Measurements from ENCODE around the gene LIF.

The LIF gene

DNA sequence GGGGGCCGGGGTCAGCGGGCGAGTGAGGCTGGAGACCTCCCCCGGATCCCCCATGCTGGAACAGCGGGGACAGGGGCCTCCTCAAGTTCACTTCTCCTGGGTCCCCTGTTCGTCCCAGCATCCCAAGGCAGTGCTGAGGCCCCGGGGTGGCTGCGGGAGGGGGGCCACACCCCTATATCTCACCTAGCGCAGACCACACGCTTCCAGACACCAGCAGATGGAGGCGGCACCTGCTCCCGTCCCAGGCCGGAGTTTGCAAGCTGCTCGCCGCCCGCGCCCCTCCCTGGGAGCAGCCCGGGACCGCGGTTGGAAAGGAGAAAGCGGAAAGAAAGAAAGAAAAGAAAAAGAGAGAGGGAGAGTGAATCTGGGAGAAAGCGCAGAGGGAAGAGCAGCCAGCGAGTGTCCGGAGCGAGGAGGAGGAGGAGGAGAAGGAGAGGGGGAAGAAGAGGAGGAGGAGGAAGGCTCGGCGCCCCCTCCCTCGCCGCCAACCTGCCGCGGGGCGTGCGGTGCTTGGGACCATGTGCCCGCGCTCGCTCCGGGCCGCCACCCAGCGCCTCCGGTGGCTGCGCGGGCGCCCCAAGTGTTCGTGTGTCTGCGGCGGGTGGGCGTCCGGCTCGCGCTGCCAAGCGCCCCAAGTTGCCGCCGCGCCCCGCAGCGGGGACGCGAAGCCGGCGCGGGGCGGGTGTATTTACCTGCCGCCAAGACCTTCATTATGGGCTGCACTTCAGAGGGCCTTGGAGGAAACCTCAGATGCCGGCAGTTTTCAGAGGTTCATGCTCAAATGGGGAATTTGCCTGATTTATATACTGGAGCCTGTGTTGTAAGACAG, at the start of gene LIF:
TSS of gene LIF (minus strand) at position 775 of the 829 bp plus-strand sequence. CDS start at position 711, 64 bp downstream.
- peak in 1 of 2 donors; percentile 24 for DNase-seq (ENCODE audit: low read depth in 2 of 2)

DNA sequence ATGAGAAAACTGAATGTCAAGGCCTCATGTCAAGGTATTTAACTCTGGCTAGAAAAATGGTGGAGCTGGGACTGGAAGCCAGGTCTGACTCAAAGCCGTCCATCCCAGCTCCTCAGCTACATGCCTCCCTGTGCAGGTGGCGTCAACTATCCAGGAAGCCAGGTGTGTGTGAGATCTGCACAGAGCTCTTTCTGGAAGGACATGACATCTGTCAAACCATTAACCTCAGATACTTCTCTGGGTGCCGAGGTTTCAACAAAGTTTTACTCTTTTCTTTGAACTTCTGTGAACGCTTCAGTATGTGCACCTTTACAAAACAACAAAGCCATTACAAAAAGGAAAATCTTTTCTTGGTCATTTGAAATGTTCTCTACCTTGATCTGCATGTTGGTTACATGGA, 49.8 kb upstream of the LIF start:
- no peak for DNase-seq (ENCODE audit: low read depth in 2 of 2)

DNA sequence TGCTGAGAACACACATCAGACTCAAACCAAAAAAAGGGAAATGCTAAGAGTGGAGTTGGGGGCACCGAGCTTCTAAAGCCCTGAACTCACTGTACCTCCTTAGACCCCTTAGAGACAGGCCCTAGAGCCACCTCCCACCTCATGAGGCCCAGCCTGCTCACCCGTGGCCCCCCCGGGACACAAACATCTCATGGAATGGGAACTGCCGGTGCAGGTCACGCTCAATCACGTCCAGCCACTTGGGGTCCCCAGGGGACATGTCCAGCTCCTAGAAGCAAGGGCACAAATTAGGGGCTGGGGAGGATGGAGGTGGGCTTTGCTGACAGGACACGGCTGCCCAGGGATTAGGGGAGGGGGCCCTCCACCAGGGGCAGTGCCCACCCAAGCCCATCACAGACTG, 49.0 kb upstream of the LIF start:
- no peak for DNase-seq (ENCODE audit: low read depth in 2 of 2)

DNA sequence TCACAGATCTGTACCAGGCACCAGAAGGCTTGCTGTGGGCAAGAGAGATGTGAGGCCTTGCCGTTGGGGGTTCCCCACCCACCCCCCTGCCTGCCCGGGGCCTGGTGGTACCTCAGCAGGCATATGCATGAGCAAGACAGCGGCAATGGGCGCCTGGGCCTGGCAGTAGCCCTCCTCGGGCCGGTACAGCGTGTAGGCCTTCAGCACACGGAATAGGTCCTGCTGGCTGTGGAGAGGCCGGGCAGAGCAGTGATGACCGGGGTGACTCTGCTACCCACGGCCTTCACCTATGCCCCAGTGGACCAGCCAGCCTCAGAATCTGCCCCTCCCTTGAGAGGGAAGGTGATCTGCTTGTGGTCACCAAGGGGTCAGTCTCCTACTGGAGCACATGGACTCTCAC, 48.3 kb upstream of the LIF start:
- no peak for DNase-seq (ENCODE audit: low read depth in 2 of 2)

DNA sequence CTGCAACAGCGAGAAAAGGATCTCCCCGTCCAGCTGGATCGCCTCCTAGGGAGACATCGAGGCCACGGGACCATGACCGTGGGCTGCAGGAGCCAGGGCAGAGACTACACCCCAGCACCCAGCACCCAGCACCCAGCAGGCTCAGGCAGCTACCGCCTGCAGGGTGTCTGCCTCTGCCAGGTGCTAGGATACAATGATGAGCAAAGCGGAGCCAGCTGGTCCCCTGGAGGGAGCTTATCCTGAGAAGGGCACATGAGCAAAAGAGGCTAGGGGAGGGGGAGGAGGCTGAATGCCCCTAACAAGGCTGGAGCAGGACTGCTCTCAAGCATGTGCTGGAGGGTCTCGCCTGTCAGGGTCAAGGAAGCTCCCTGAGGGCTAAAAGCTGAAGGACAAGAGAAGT, 47.5 kb upstream of the LIF start:
- DNase-seq (ENCODE audit: low read depth in 2 of 2) = no peak

DNA sequence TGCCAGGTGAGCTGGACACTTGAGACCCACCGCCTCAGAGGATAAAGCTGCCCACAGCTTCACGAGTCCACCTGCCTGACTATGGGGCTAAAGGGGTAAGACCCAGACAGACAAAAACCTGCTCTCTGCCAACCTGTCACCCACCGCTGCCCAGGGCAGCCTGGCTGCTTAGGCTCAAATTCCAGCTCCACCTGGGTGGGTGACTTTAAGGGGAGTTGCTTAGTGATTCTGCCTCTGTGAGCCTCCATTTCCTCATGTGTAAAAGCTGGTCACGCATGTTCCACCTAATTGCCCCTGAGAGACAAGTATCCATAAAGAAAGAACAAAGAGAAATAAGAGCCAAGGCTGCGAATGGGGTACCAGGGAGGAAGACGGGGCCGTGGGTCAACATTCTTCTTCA, 46.5 kb upstream of the LIF start:
- no peak for DNase-seq (ENCODE audit: low read depth in 2 of 2)

DNA sequence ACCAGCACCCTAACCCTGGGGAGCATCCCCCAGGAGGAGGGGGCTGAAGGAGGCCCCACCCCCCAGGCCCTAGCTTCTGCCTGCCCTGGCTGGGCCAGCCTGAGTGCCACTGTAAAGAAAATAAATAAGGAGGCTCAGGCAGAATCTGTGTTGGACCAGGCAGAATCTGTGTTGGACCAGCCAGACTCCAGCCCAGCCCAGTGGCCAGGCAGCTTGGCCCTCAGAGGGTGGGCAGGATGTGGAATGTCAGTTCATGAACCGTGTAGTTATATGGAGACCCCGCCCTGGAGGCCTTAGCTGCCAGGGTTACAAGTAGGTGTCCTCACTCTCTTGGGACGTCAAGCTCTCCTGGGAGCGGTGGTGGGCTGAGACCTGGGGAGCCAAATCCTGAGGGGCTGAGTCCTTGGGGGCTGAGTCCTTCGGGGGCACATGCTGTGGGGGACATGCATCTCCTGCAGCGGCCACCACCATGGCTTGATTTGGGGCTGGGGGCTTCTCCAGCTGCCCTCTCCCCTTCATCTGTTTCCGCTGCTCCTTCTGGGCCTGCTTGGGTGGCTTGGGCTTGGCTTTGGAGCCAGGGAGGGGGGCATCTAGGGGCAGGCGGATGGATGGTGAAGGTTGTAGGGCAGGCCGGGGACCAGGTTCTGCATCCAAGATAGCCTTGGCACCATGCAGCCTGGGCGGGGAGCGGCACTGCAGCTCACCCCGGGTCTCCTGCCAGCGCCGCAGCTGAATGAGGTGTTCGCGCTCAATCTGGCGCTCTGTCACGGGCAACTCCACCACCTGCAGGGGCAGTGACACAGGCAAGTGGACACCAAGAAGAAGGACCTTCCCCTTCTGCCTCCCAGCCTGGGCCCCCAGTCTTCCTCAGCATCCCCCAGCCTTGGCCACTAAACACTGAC, 45.8 kb upstream of the LIF start:
- DNase-seq (ENCODE audit: low read depth in 2 of 2) = no peak

DNA sequence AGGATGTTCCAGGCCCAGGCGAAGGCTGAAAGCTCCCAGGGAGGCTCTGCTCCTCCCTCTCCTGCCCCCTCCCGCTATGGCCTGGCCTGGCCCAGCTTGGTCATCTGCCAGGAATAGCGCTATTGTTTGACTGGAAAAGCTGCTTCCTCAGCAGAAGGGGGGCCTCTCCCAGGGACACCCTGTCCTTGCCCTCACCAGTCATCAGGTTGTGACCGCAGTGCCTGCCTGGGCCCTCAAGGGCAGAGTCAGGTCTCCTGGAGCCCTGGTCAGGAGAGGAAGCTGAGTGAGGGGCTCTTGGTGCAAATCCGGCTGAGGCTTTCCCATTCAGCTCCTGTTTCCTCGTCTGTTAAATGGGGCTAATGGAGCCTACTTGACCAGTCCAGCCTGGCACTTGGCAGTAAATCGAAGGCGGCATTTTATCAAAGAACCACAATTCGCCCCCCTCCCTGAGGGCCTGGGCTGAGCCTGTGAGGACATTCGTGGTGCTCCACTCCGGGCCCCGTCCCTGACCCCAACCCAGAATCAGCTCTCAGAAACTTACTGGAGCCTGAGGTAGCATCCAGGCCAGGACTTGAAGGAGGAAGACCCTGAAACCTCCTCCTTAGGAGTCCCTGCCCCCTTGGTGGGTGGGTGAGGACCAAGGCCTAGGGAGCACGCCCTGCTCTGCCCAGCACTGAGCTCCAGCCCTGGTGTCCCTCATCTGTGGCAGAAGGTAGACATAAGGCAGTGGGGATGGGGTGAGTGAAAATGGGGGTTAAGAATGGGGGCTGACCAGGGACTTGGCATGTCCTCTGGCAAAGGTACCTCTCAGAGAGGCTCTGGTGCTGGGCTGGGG, 44.7 kb upstream of the LIF start:
- DNase-seq (ENCODE audit: low read depth in 2 of 2) = no peak

DNA sequence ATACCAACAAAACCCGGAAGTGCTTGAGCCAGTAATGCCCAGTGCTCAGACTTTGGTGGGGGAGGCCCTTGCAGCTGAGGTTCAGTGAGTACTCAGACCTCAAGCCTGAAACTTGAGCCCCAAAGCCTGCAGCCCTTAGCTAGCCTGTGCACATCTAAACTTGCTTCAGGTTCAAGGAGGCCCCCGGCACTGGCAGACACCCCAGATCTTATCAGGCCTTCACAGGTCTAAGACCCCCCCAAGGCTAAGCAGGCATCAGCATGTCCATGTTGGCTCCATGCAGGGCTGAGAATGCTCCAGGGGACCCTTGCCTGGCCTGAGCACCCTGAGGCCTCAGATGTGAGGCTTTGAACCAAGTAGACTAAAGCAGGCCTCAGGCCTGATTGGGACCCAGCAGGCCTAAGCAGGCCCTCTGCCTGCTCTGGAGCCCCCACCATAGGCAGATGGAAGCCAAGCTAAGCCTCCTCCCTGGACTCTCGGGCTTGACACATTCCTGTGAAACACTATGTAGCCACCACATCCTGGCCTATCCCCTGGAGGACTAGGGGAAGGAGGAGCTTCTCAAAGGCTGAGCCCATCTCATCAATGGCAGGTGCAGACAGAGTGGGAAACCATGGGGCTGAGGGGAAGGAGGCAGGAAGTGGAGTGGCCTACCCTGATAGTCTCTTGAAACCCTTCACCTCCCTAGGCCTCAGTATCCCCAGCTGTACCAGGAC, 43.9 kb upstream of the LIF start:
- no peak for DNase-seq (ENCODE audit: low read depth in 2 of 2)

DNA sequence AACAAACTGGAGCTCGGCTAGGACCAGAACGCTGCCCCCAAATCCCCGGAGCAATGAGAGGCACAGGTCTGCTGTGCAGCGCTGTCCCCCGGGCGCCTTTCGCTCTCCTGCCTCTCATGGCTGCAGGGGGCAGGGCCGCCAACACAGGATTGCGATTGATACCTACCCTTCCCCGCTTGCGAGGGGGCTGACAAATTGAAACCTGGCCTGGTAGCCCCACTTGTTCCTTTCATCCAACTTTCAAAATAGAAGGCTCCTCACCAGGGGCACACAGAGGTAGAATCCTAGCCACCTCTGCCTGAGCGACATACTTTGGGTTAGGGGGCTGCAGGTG, 43.4 kb upstream of the LIF start:
- DNase-seq (ENCODE audit: low read depth in 2 of 2) = no peak

DNA sequence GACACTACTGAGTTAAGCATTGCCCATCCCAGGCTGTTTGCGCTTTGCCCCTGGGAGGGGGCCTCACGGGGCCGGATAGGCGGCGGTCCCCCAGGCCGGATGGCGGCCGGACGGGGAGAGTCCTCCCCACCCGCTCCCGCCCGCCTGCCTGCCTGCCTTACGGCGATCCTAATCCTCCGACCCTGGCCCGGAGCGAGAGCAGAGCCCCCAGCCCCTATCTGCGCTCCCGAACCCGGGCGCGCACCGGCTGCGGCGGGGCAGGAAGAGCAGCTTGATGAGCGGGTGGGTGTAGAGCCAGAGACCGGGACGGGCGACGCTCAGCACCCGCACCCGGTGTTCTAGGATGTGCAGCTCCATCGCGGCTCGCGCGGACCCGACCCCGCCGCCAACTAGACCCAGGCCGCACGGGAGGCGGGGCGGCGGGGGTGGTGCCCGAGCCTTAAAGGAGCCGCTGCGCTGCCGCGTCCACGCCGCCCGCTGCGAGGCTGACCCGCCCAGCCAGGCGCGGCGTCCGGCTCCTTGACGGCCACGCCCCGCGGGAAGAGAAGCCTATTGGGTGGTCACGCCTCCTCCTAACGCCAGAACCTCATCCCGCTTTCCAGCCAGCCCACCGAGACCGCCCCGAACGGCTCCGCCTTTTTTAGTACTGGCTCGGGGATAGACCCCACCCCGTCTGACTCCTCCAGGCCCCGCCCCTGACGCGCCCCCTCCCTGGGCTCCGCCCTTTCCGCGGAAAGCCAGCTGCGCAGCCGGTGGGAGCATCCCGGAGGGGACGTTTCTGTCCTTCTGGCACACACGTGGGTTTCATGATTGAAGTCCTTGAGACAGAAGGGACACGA, 42.8 kb upstream of the LIF start, which contains the start of gene CASTOR1:
TSS of gene CASTOR1 (minus strand) at position 365 of the 839 bp plus-strand sequence. CDS start at position 357, 8 bp downstream.
- DNase-seq (ENCODE audit: low read depth in 2 of 2) = peak; percentile 74 to 77

DNA sequence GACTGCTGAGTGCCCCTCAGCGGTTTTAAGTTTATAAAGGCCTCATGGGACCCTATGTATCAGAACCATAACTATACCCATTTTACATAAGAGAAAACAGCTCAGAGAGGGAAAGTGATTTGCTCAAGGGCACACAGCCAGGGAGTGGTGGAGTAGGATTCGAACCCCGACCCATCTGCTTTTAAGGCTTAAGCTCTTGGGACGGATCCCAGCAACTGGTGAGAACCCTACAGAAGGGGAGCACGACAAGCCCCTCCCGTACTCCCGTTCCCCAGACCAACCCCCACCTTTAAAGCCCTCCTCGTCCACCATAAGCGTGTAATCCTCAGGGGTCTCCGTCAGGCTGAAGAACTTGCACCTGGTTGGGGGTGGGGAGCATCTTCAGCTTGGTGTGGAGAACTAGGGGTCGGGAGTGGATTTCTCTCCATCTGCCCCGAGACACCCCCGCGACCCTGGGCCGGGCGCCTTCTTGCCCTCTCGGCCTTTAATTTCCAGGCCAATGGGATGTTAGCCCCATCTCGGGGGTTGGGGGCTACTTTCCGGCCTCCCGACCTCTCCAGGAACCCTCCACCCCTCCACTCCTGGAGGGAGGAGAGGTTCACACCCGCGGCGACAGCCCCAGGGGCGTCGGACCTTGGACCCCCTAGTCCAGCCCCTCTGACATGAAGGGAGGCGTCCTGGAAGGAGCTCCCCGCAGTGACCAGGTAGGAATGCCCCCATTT, 42.0 kb upstream of the LIF start:
- DNase-seq (ENCODE audit: low read depth in 2 of 2) = no peak

DNA sequence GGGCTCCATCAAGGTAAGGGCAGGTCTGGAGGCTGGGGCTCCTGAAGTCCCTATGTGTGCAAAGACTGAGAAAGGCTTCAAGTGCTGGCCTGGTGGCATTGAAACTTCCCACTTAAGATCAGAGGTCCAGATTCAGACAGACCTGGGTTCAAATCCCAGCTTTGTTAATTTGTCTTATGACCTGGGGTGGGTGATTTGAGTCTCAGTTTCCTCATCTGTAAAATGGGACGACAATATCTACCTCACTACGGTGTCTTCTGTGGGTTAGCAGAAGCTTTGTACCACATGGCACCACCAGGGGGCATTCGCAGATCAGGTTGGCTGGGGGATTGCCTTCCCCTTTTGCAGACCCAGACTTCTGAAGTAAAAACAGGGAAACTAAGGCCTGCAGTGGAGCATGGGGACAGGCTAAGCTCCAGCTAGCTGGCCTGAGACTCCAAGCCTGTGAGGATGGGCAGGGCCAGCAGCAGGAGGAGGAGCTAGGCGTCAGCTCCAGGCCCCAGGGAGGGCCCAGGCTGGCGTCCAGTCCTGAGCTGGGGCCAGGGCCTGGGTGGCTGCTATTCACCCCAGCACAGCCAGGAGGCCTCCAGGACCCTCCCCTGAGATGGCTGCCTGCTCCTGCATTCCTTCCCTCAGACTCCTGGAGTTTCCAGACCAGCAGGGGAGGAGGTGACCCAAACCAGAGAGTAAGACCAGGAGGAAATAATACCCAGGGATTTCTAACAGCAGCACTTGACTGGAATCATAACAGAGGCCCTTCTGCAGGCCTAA, 41.3 kb upstream of the LIF start:
- DNase-seq (ENCODE audit: low read depth in 2 of 2) = peak; percentile 71 to 81

DNA sequence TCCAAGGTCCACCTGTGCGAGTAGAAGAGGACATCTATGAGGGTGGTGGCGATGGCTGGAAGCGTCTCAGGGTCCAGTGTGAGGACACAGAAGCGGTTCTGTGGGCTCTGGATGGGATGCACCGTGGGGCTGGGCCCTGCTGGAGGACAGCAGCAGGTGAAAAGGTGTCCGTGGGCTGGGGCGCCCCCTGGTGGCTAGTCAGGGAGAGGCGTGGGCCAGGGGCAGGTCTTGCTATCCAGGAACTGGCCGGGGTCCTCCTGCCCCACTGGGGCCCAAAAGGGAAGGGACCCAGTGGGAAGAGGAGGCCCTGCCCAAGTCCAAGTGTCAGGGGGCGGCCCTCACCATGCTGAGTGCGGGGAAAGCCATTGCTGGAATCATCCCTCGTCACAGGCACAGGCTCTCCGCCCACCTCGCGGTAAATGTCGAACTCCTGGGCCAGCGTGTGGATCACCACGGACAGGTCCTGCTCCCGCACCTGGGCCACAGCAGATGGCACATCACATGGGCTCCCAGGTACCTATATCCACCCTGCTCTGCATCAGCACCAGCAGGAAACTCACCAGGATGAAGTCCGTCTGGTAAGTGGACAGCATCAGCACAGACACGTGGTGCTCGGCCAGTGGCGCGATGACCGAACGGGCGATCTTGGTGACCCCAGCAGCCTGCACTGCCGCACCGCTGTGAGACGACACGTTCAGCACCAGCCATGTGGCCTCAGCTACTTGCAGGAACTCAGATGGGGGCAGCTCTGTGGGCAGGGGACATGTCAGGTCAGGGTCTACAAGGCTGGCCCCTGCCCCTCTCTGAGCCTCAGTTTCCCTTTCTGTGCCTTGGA, 40.5 kb upstream of the LIF start:
- DNase-seq (ENCODE audit: low read depth in 2 of 2) = peak; percentile 66 to 75

DNA sequence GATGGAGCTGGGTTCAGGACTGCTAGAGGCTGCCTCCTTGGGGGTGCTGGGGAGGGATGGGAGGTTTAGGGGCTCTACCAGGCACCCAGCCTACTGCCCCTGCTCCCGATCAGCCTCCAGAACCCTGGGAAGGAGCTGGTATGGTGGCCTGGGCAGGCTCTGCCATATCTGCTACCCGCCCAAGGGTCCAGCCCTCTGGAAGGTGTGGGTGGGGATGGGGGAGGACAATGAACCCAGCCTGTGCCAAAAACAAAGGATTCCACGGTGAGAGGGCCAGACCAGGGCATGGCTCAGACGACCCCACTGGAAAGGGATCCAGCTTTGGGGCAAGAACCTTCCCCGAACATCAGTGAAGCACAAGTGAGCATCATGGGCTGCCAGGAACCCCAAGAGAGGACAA, 39.8 kb upstream of the LIF start:
- no peak for DNase-seq (ENCODE audit: low read depth in 2 of 2)

DNA sequence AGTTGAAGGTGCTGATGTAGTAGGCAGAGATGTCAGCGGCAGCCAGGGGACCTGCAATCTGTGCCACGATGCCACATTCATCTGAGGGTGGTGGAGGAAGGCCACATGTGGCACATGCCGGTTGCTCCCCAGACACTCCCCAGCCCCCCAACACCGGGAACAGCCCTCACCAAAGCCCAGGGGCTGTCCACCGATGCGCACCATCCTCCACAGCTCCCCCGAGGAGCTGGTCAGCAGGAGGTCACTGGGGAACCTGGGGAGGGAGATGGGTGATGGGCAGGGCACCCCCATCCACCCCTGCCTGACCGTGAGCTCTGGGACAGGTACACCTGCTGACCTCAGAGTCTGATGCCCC, 39.3 kb upstream of the LIF start:
- DNase-seq (ENCODE audit: low read depth in 2 of 2) = no peak

DNA sequence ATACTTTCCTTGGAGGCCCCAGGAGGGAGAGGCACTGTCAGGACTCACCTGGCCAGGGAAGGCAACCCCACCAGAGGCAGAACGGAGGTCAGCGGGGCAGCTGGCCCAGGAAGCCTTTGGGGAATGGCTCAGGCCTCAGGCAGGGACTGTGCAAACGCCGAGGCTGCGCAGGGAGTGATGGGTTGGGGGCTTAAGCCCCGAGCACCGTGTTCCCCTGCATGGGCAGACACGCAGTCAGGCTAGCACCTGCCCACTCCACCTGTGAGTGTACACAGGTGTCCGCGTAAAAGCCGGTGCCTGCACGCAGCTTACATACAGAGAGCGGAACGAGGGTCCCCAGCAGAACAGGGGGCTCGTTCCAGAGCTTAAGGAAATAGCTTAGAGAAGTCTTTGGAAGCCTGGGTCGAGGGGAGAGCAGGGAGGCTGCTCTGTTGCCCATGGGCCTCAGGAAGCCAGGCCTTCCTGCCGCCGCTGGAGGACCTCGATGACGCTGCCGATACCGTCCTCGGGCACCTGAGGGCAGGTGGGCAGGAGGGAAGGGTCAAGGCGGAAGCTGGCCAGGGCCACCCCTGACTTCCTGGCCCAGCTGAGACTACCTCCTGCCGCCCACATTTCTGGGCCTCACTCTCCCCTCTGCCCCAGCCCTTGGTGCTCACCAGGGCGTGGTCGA, 38.8 kb upstream of the LIF start:
- no peak for DNase-seq (ENCODE audit: low read depth in 2 of 2)

DNA sequence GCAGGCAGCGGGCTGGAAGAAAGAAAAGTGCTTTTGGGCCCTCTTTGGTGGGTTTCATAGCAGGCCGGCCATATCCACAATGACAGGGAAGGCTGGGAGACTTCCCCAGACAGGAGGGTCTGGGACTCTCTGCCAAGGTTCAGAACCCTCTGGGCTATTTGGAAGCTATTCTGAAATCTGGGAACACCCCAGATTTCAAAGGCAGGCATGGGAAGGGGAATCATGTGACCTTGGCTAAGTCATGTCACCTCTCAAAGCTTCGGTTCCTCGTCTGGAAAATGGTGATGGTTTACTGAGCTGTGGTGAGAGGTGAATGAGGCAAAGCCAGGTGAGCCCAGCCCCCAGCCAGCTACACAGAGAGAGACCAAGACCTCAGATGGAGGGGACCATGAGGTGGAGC, 38.1 kb upstream of the LIF start:
- no peak for DNase-seq (ENCODE audit: low read depth in 2 of 2)

Measured in stimulated activated CD8-positive, alpha-beta memory T cell treated with anti-CD3 and anti-CD28 coated beads, Interleukin-2, amount 100 ng/mL, for 1 hour (primary cell).